NCI-H2029 treated with DMSO at 0.1 percent for 48 hours (cell line): Measurements from ENCODE around the gene RRP1B.
A peak's percentile ranks its signal among the peaks of the same experiment; 100 is the strongest.
"Not testable (repeated sequence)": the region's sequence is repeated elsewhere in the genome, so short reads cannot be mapped to it uniquely, and the experiment has no call there.

Experiments
- DNase-seq: peaks from one replicate; lab custom pipeline; 2025; lab: John Stamatoyannopoulos, UW

RRP1B gene

GRCh38 chr21:43659136-43660000, at the start of gene RRP1B, which contains the start of gene HSF2BP:
RRP1B (plus strand) TSS chr21:43659560; CDS start chr21:43659665, 105 bp downstream.
HSF2BP (minus strand) TSS chr21:43659488; CDS start chr21:43658096, 1,392 bp downstream.
- peak; percentile 28 for DNase-seq

GRCh38 chr21:43611598-43612369, 47.6 kb upstream of the RRP1B start:
- peak; percentile 1 for DNase-seq

DNA sequence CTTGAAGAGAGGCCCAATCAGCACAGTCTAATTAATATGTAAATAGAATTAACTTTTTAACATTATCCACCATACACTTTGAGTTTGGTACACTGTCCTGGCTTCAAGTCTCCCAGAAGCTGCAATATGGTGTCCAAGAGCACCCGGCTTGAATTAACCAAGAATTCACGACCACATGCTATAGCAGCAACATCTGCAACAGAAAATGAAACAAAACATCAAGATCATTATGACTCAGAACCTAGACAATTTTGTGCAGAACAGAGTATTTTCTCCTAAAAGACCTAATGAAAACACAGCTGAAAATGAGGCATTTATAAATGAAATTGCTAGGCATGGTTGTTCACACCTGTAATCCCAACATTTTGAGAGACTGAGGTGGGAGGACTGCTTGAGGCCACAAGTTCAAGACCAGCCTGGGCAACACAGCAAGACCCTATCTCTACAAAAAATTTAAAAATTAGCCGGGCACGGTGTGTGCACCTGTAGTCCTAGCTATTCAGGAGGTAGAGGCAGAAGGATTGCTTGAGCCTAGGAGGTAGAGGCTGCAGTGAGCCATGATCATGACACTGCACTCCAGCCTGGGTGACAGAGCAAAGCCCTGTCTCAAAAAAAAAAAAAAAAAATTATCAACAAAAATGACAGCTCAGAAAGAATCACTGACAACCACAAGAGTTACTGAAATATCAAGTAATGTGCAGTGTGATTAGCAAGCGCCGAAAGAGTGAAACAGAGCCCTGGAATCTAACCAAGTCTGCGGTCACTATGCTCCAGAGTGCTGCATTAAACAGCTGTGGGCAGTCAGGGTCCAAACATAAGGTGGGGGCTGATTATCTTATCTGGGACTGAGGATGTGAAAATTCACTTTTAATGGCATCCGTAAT, 45.4 kb upstream of the RRP1B start:
- DNase-seq: no peak

GRCh38 chr21:43614839-43615238, 44.5 kb upstream of the RRP1B start:
- no peak for DNase-seq

DNA sequence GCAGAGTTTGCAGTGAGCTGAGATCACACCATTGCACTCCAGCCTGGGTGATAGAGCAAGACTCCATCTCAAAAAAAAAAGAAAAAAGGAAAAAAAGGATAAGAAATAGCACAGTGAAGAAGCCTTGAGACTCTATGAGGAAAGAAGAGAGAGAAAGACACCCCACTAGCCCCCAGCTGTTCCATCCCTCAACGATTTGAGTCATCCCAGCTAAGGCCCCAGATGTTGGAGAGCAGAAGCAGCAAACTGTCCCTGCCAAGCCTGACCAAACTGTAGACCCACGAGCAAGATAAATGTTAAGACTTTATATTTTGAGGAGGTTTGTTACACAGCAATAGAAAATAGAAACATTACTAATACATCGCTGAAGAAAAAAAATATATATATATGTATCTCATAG, 42.5 kb upstream of the RRP1B start:
- DNase-seq: not testable (repeated sequence)

DNA sequence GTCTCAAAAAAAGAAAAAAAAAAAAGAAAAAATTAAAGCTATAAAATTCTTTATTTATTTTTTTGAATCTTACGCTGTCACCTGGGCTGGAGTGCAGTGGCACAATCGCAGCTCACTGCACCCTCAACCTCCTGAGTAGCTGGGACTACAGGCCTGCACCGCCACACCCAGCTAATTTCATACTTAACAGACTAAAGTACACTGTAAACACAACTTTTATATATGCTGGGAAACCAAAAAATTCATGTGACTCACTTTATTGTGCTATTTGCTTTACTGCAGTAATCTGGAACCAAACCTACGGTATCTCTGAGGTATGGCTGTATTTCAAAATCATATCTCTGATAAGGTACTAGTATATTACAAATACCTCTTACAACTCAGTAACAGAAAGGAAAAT, 40.4 kb upstream of the RRP1B start:
- DNase-seq: no peak

DNA sequence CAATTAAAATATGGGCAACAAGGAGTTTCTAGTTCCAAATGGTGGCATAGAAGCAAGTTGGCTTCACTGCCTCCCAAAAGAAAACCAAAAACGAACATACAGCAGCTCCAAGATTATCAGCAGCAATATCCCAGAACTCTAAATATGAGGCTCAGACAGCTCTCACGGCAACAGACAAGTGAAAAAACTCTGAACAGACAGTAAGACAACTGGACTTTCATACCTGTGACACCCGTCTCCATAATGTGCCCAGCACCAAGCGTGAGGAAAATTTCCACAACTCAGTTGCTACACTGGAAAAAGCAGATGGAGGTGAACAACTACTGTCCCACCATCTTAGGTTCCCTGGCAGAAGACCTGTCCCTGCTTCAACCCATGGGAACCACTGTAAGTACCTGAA, 40.0 kb upstream of the RRP1B start:
- DNase-seq: no peak

DNA sequence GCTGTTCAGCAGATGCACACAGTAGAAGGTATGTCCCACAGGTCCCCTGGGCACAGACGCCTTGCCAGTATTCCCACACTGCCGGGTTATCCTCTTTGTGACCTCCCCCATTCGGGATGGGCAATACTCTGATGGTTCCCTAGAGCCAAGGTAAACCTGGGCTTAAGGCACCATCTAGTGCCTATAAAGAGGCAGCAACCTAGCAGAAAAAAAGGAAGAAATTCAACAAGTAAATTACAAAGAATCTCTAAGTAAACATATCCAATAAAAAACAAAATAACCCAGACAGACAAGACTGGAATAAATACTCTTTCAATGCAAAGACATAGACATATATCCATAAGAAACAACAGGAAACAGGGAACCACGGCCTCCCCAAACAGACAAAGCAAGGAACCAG, 39.5 kb upstream of the RRP1B start:
- no peak for DNase-seq

DNA sequence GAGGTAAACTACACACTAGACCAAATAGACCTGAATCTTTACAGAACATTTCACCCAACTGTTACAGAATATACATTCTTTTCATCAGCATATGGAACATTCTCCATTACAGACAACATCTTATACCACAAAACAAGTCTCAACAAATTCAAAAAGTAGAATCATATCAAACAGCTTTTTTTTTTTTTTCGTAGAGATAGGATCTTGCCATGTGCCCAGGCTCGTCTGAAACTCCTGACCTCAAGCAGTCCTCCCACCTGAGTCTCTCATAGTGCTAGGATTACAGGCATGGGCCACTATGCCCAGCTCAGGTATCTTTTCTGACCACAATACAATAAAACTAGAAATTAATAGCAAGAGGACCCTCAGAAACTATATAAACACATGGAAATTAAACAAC, 36.6 kb upstream of the RRP1B start:
- no peak for DNase-seq

- DNase-seq: no peak
These were observed 35.8 kb upstream of the RRP1B start for GRCh38 chr21:43623588-43623987.

DNA sequence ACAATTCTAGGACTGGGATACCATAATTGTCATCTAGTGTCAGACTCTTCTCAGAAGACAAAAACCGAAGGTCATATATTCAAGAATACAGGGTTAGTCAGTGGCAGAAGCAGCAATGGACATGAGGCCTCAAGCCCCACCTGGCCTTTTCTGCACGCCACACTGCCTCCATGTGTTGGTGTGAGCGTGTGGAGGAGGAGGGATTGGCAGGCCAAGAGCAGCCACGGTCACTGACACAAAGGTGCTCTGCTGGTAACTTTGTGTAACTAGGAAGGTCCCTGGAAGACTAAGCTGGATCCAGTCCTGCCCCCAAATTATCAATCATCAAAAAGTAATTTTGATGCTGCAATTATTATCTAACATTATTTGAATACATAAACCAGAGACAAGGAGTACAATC, 35.0 kb upstream of the RRP1B start:
- no peak for DNase-seq

- DNase-seq: no peak
These were observed 33.0 kb upstream of the RRP1B start for GRCh38 chr21:43626390-43626789.

DNA sequence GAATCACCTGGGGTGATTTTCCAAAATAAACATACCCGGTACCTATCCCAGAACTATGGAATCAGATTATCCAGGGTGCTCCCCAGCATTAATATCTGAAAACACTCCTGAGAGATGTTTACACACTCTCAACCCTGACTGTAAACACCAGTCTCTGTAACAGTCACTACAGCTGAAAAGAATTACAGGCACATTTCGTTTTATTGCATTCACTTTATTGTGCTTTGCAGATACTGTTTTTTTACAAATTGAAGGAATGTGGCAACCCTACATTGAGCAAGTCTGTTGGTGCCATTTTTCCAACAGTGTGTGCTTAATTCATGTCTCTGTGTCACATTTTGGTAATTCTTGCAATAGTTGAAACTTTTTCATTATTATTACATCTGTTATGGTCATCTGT, 31.8 kb upstream of the RRP1B start:
- no peak for DNase-seq

- no peak for DNase-seq
These were observed 27.8 kb upstream of the RRP1B start for GRCh38 chr21:43631411-43632107.

- DNase-seq: no peak
These were observed 26.9 kb upstream of the RRP1B start for GRCh38 chr21:43632373-43632905.

DNA sequence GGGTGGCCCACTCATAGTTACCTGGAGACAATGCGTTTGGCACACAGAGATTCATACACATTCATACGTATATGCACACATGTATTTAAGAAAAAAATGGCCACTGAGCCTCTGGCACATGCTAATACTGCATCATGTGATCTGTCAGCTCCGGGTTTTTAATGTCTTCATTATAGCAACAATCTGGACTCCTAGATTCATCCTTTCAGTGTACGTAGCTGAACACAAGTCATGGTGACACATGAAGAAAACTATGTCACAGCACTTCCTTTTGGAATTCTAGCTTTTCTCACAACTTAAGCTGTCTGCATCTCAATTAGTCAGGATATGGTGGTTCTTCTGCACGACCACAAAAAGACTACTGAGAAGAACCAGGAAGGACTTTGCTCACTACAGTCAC, 24.7 kb upstream of the RRP1B start:
- DNase-seq: no peak

DNA sequence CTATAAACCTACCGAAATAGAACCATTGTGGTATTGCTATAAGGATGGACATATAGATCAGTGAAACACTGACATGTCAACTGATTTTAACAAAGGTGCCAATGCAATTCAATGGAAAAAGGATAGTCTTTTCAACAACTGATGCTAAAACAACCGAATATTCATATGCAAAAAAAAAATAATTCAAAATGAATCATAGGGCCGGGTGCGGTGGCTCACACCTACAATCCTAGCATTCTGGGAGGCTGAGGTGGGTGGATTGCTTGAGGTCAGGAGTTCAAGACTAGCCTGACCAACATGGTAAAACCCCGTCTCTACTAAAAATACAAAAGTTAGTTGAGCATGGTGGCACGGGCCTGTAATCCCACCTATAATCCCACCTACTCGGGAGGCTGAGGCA, 23.9 kb upstream of the RRP1B start:
- DNase-seq: no peak

GRCh38 chr21:43637530-43638158, 21.7 kb upstream of the RRP1B start:
- no peak for DNase-seq

- no peak for DNase-seq
These were observed 19.6 kb upstream of the RRP1B start for GRCh38 chr21:43639470-43640353.

GRCh38 chr21:43640400-43640799, 19.0 kb upstream of the RRP1B start:
- DNase-seq: no peak
